ENCODE measurements around the gene ZNF653. TPM values are rescaled to one million over a fixed set of nuclear protein-coding genes. Genes with fewer than 3 reads are reported as not detected.

Gene ZNF653
- 5.3 and 5.4 TPM in 2 replicates for total RNA-seq

GRCh38 chr19:11505504-11506100 is at the start of gene ZNF653:
TSS of gene ZNF653 (minus strand) at chr19:11505839. CDS start at chr19:11505786, 53 bp downstream.
- DNase-seq (ENCODE audit: low read depth in 2 of 2) = peak; percentile 88 to 94

- DNase-seq (ENCODE audit: low read depth in 2 of 2) = no peak
Measured at GRCh38 chr19:11555246-11555645, 49.6 kb upstream of the ZNF653 start.

- DNase-seq (ENCODE audit: low read depth in 2 of 2) = no peak
Measured at GRCh38 chr19:11554160-11554559, 48.5 kb upstream of the ZNF653 start.

- DNase-seq (ENCODE audit: low read depth in 2 of 2) = no peak
Measured at GRCh38 chr19:11552666-11553372, 47.2 kb upstream of the ZNF653 start.

GRCh38 chr19:11551603-11552235 is 46.1 kb upstream of the ZNF653 start:
- no peak for DNase-seq (ENCODE audit: low read depth in 2 of 2)

- no peak for DNase-seq (ENCODE audit: low read depth in 2 of 2)
Measured at GRCh38 chr19:11550265-11550664, 44.6 kb upstream of the ZNF653 start.

- DNase-seq (ENCODE audit: low read depth in 2 of 2) = no peak
Measured at GRCh38 chr19:11549386-11549953, 43.8 kb upstream of the ZNF653 start.

GRCh38 chr19:11547929-11548700 is 42.5 kb upstream of the ZNF653 start:
- no peak for DNase-seq (ENCODE audit: low read depth in 2 of 2)

- no peak for DNase-seq (ENCODE audit: low read depth in 2 of 2)
Measured at GRCh38 chr19:11541238-11541637, 35.6 kb upstream of the ZNF653 start.

- no peak for DNase-seq (ENCODE audit: low read depth in 2 of 2)
Measured at GRCh38 chr19:11540645-11541044, 35.0 kb upstream of the ZNF653 start.

- no peak for DNase-seq (ENCODE audit: low read depth in 2 of 2)
Measured at GRCh38 chr19:11539495-11540365, 34.1 kb upstream of the ZNF653 start.

GRCh38 chr19:11538232-11539036 is 32.8 kb upstream of the ZNF653 start, which contains the start of gene CNN1:
TSS of gene CNN1 (plus strand) at chr19:11538851. CDS start at chr19:11538928, 77 bp downstream.
- no peak for DNase-seq (ENCODE audit: low read depth in 2 of 2)

- peak; percentile 67 to 88 for DNase-seq (ENCODE audit: low read depth in 2 of 2)
Measured at GRCh38 chr19:11535792-11536595, 30.4 kb upstream of the ZNF653 start.

- no peak for DNase-seq (ENCODE audit: low read depth in 2 of 2)
Measured at GRCh38 chr19:11534948-11535347, 29.3 kb upstream of the ZNF653 start.

- DNase-seq (ENCODE audit: low read depth in 2 of 2) = no peak
Measured at GRCh38 chr19:11534538-11534937, 28.9 kb upstream of the ZNF653 start.

- DNase-seq (ENCODE audit: low read depth in 2 of 2) = peak; percentile 66 to 87
Measured at GRCh38 chr19:11530432-11530831, 24.8 kb upstream of the ZNF653 start.

GRCh38 chr19:11528551-11529341 is 23.1 kb upstream of the ZNF653 start, which contains the start of gene ECSIT:
TSS of gene ECSIT (minus strand) at chr19:11529134. CDS start at chr19:11519170, 9,964 bp downstream.
- DNase-seq (ENCODE audit: low read depth in 2 of 2) = peak; percentile 90 to 97

GRCh38 chr19:11519138-11519537 is 13.5 kb upstream of the ZNF653 start:
- DNase-seq (ENCODE audit: low read depth in 2 of 2) = no peak

Measured in dermis microvascular lymphatic vessel endothelial cell (primary cell).